HEK293 (cell line): Measurements from ENCODE around the gene DMAC2.

Source experiments
- AEBP2 ChIP-seq: fragments of 450-650 bp; formaldehyde crosslinking; IDR thresholded peaks from 2 replicates; pipeline ENCODE4 v1.5.1; 2016; ENCODE audit warnings: missing biosample characterization, missing genetic modification characterization, borderline replicate concordance
- BCL11B ChIP-seq: fragments of 450-650 bp; formaldehyde crosslinking; IDR thresholded peaks from 2 replicates; pipeline ENCODE4 v1.5.1; 2016; ENCODE audit warnings: low read depth, missing biosample characterization, missing genetic modification characterization
- EGR2 ChIP-seq: fragments of 450-650 bp; formaldehyde crosslinking; IDR thresholded peaks from 2 replicates; pipeline ENCODE4 v1.5.1; 2016; ENCODE audit warnings: low read depth, missing biosample characterization, missing genetic modification characterization
- GLI4 ChIP-seq: fragments of 450-650 bp; formaldehyde crosslinking; IDR thresholded peaks from 2 replicates; pipeline ENCODE4 v1.5.1; 2016; ENCODE audit warnings: missing biosample characterization, missing genetic modification characterization
- KLF1 ChIP-seq: fragments of 450-650 bp; formaldehyde crosslinking; IDR thresholded peaks from 2 replicates; pipeline ENCODE4 v1.5.1; 2016; ENCODE audit warnings: missing biosample characterization, missing genetic modification characterization
- SETDB1 ChIP-seq: IDR thresholded peaks from one replicate; pipeline ENCODE4 v1.6.1; 2017; ENCODE audit warnings: mild to moderate bottlenecking, low read length, moderate library complexity, mixed read lengths; ENCODE audit not compliant: insufficient read length
- SP3 ChIP-seq: fragments of 450-650 bp; formaldehyde crosslinking; IDR thresholded peaks from 2 replicates; pipeline ENCODE4 v1.5.1; 2016; ENCODE audit warnings: missing biosample characterization, missing genetic modification characterization
- TRIM28 ChIP-seq: IDR thresholded peaks from 2 replicates; pipeline ENCODE4 v1.6.1; 2011; ENCODE audit warnings: low read length, control low read depth, borderline replicate concordance
- TSHZ1 ChIP-seq: fragments of 450-650 bp; formaldehyde crosslinking; IDR thresholded peaks from 2 replicates; pipeline ENCODE4 v1.5.1; 2016; ENCODE audit warnings: missing biosample characterization, missing genetic modification characterization, borderline replicate concordance
- ZNF114 ChIP-seq: fragments of 450-650 bp; formaldehyde crosslinking; IDR thresholded peaks from 2 replicates; pipeline ENCODE4 v1.5.0; 2017; ENCODE audit warnings: missing biosample characterization, missing genetic modification characterization
- ZNF133 ChIP-seq: fragments of 450-650 bp; formaldehyde crosslinking; IDR thresholded peaks from 2 replicates; pipeline ENCODE4 v1.5.1; 2016; ENCODE audit warnings: missing biosample characterization, missing genetic modification characterization
- ZNF2 ChIP-seq: fragments of 450-650 bp; formaldehyde crosslinking; IDR thresholded peaks from 2 replicates; pipeline ENCODE4 v1.5.1; 2016; ENCODE audit warnings: missing biosample characterization, missing genetic modification characterization
- ZNF341 ChIP-seq: fragments of 450-650 bp; formaldehyde crosslinking; IDR thresholded peaks from 2 replicates; pipeline ENCODE4; 2016; ENCODE audit warnings: low read depth, missing biosample characterization, missing genetic modification characterization
- ZNF404 ChIP-seq: fragments of 450-650 bp; formaldehyde crosslinking; IDR thresholded peaks from 2 replicates; pipeline ENCODE4 v1.5.1; 2017; ENCODE audit warnings: missing biosample characterization, missing genetic modification characterization
- ZNF423 ChIP-seq: fragments of 450-650 bp; formaldehyde crosslinking; IDR thresholded peaks from 2 replicates; pipeline ENCODE4 v1.5.1; 2016; ENCODE audit warnings: missing biosample characterization, missing genetic modification characterization
- ZNF449 ChIP-seq: fragments of 450-650 bp; formaldehyde crosslinking; IDR thresholded peaks from 2 replicates; pipeline ENCODE4 v1.5.1; 2017; ENCODE audit warnings: missing biosample characterization, mild to moderate bottlenecking, missing genetic modification characterization, moderate library complexity
- ZNF514 ChIP-seq: fragments of 450-650 bp; formaldehyde crosslinking; IDR thresholded peaks from 2 replicates; pipeline ENCODE4 v1.5.1; 2016; ENCODE audit warnings: missing biosample characterization, missing genetic modification characterization
- ZNF530 ChIP-seq: fragments of 450-650 bp; formaldehyde crosslinking; IDR thresholded peaks from 2 replicates; pipeline ENCODE4 v1.5.1; 2016; ENCODE audit warnings: low read depth, missing biosample characterization, missing genetic modification characterization
- ZNF623 ChIP-seq: fragments of 450-650 bp; formaldehyde crosslinking; IDR thresholded peaks from 2 replicates; pipeline ENCODE4 v1.5.1; 2016; ENCODE audit warnings: missing biosample characterization, missing genetic modification characterization
- ZNF624 ChIP-seq: fragments of 450-650 bp; formaldehyde crosslinking; IDR thresholded peaks from 2 replicates; pipeline ENCODE4 v1.5.1; 2017; ENCODE audit warnings: missing biosample characterization, missing genetic modification characterization
- ZNF626 ChIP-seq: fragments of 450-650 bp; sonication (Bioruptor Pico); formaldehyde crosslinking; IDR thresholded peaks from 2 replicates; pipeline ENCODE4 v1.5.1; 2018; ENCODE audit warnings: missing biosample characterization, missing genetic modification characterization, inconsistent platforms
- ZNF701 ChIP-seq: fragments of 450-650 bp; formaldehyde crosslinking; IDR thresholded peaks from 2 replicates; pipeline ENCODE4 v1.5.1; 2016; ENCODE audit warnings: missing biosample characterization, missing genetic modification characterization
- ZNF776 ChIP-seq: fragments of 450-650 bp; formaldehyde crosslinking; IDR thresholded peaks from 2 replicates; pipeline ENCODE4 v1.5.0; 2017; ENCODE audit warnings: missing biosample characterization, missing genetic modification characterization, borderline replicate concordance
- ZNF837 ChIP-seq: fragments of 450-650 bp; formaldehyde crosslinking; IDR thresholded peaks from 2 replicates; pipeline ENCODE4 v1.5.1; 2016; ENCODE audit warnings: missing biosample characterization, missing genetic modification characterization
- ZSCAN16 ChIP-seq: fragments of 450-650 bp; formaldehyde crosslinking; IDR thresholded peaks from 2 replicates; pipeline ENCODE4 v1.5.1; 2016; ENCODE audit warnings: missing biosample characterization, missing genetic modification characterization
- ZSCAN23 ChIP-seq: fragments of 450-650 bp; formaldehyde crosslinking; IDR thresholded peaks from 2 replicates; pipeline ENCODE4 v1.5.1; 2016; ENCODE audit warnings: missing biosample characterization, missing genetic modification characterization
- ZSCAN30 ChIP-seq: fragments of 450-650 bp; IDR thresholded peaks from 2 replicates; pipeline ENCODE4 v1.5.1; 2018; ENCODE audit warnings: missing biosample characterization, mild to moderate bottlenecking, missing genetic modification characterization, moderate library complexity
- TF ChIP-seq, protein P1 (sequence below): fragments of 450-650 bp; formaldehyde crosslinking; IDR thresholded peaks from 2 replicates; pipeline ENCODE4 v1.5.1; 2017; ENCODE audit warnings: missing biosample characterization, missing genetic modification characterization
- TF ChIP-seq, protein P2 (sequence below): fragments of 450-650 bp; formaldehyde crosslinking; IDR thresholded peaks from 2 replicates; pipeline ENCODE4 v1.5.1; 2016; ENCODE audit warnings: missing biosample characterization, missing genetic modification characterization
- TF ChIP-seq, protein P3 (sequence below): fragments of 450-650 bp; formaldehyde crosslinking; IDR thresholded peaks from 2 replicates; pipeline ENCODE4; 2016; ENCODE audit warnings: missing biosample characterization, missing genetic modification characterization

DMAC2 gene

DNA sequence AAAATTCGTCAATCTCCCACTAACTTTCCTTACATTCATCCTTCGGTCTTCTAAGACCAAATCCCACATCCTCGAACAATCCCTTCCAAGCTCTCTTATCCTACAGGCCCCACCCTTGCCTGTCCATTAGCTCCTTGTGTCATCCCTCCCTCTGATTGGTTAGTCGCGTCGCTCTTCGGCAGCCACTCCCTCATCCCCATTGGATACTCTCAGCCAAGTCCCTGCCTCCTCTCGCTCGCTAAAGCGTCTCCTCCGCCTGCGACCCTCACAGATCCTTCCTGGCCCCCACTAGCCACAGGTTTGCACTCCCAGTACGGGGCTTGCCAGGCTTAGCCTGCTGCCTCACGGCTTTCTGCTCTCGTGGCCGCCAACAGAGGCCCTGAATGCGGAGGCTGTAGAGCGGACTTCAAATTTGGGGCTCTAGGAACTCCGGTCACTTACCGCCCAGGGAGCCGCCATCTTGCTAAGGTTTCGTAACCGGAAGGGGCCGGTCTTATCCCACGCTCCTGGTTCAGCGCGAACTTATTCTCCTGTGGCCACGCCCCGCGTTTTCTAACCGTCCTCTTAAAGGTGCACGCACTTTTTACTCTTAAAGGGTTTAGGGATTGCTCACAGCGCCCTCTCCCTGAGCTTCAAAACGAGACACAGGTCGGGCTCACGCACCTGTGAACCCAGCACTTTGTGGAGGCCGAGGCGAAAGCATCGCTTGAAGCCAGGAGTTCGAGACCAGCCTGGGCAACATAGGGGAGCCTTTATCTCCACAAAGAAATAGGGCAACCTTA lies at the start of gene DMAC2 (continued):
- TF ChIP-seq ZNF449 (tag by site-specific recombination) (no peak), KLF1 (peak; percentile 44; the same call in 1 of the 2 replicates), ZNF114 (no peak), SP3 (tag by site-specific recombination) (peak; percentile 94), ZNF514 (tag by site-specific recombination) (no peak), ZNF701 (tag by site-specific recombination) (no peak), TSHZ1 (no peak), BCL11B (tag by site-specific recombination) (no peak), GLI4 (tag by site-specific recombination) (no peak), SETDB1 (no peak), EGR2 (tag by site-specific recombination) (no peak), ZNF2 (tag by site-specific recombination) (peak; percentile 75; the same call in 1 of the 2 replicates), ZNF423 (tag by site-specific recombination) (no peak), ZNF626 (tag by site-specific recombination) (no peak), TRIM28 (peak; percentile 49; the same call in 1 of the 2 replicates), ZSCAN30 (no peak), ZSCAN16 (tag by site-specific recombination) (no peak), ZNF341 (tag by site-specific recombination) (peak; percentile 94), ZNF837 (tag by site-specific recombination) (no peak), ZNF624 (tag by site-specific recombination) (no peak), ZNF404 (tag by site-specific recombination) (no peak), ZNF776 (tag by site-specific recombination) (no peak), ZNF530 (no peak), ZSCAN23 (tag by site-specific recombination) (no peak), ZNF133 (tag by site-specific recombination) (no peak), ZNF623 (tag by site-specific recombination) (no peak), AEBP2 (tag by site-specific recombination) (no peak)
- TF ChIP-seq, protein P1, sequence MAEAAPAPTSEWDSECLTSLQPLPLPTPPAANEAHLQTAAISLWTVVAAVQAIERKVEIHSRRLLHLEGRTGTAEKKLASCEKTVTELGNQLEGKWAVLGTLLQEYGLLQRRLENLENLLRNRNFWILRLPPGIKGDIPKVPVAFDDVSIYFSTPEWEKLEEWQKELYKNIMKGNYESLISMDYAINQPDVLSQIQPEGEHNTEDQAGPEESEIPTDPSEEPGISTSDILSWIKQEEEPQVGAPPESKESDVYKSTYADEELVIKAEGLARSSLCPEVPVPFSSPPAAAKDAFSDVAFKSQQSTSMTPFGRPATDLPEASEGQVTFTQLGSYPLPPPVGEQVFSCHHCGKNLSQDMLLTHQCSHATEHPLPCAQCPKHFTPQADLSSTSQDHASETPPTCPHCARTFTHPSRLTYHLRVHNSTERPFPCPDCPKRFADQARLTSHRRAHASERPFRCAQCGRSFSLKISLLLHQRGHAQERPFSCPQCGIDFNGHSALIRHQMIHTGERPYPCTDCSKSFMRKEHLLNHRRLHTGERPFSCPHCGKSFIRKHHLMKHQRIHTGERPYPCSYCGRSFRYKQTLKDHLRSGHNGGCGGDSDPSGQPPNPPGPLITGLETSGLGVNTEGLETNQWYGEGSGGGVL (tag by site-specific recombination) = no peak
- TF ChIP-seq, protein P2, sequence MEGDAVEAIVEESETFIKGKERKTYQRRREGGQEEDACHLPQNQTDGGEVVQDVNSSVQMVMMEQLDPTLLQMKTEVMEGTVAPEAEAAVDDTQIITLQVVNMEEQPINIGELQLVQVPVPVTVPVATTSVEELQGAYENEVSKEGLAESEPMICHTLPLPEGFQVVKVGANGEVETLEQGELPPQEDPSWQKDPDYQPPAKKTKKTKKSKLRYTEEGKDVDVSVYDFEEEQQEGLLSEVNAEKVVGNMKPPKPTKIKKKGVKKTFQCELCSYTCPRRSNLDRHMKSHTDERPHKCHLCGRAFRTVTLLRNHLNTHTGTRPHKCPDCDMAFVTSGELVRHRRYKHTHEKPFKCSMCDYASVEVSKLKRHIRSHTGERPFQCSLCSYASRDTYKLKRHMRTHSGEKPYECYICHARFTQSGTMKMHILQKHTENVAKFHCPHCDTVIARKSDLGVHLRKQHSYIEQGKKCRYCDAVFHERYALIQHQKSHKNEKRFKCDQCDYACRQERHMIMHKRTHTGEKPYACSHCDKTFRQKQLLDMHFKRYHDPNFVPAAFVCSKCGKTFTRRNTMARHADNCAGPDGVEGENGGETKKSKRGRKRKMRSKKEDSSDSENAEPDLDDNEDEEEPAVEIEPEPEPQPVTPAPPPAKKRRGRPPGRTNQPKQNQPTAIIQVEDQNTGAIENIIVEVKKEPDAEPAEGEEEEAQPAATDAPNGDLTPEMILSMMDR = peak; percentile 63; the same call in 1 of the 2 replicates
- TF ChIP-seq, protein P3, sequence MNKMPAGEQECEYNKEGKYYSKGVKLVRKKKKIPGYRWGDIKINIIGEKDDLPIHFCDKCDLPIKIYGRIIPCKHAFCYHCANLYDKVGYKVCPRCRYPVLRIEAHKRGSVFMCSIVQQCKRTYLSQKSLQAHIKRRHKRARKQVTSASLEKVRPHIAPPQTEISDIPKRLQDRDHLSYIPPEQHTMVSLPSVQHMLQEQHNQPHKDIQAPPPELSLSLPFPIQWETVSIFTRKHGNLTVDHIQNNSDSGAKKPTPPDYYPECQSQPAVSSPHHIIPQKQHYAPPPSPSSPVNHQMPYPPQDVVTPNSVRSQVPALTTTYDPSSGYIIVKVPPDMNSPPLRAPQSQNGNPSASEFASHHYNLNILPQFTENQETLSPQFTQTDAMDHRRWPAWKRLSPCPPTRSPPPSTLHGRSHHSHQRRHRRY (tag by site-specific recombination) = no peak
